ENCODE data around the gene FAM149B1.

DNA sequence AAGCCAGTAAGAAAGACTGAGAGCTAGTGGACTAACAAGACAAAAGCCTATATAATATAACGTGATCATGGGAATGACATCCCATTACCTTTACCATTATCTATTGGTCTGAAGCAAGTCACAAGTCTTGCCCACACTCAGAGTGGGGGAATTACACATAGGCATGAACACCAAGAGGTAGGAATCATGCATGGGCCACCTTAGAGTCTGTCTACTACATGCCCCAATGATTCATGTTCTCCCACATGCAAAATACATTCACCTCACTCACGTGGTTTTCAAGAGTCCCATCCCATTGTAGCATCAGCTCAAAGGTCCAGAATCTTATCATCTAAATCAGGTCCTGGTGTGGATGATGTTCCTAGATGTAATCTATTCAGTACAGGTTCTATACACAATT lies 49.7 kb downstream of the FAM149B1 start:
- TF ChIP-seq JUND (IDR thresholded peaks at IDR 0.05) = no peak
- TF ChIP-seq FOSL1 (IDR thresholded peaks at IDR 0.05; ENCODE audit: low read depth) = no peak
- TF ChIP-seq TCF7L2 (IDR thresholded peaks at IDR 0.05; ENCODE audit: borderline replicate concordance, extremely low read depth, insufficient read depth, insufficient read length) = no peak
- TF ChIP-seq, protein P1, sequence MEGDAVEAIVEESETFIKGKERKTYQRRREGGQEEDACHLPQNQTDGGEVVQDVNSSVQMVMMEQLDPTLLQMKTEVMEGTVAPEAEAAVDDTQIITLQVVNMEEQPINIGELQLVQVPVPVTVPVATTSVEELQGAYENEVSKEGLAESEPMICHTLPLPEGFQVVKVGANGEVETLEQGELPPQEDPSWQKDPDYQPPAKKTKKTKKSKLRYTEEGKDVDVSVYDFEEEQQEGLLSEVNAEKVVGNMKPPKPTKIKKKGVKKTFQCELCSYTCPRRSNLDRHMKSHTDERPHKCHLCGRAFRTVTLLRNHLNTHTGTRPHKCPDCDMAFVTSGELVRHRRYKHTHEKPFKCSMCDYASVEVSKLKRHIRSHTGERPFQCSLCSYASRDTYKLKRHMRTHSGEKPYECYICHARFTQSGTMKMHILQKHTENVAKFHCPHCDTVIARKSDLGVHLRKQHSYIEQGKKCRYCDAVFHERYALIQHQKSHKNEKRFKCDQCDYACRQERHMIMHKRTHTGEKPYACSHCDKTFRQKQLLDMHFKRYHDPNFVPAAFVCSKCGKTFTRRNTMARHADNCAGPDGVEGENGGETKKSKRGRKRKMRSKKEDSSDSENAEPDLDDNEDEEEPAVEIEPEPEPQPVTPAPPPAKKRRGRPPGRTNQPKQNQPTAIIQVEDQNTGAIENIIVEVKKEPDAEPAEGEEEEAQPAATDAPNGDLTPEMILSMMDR (IDR thresholded peaks at IDR 0.05 in 2 of 3, conservative IDR thresholded peaks at IDR 0.05 in 1 of 3; ENCODE audit: borderline replicate concordance in 1 of 3, insufficient read depth in 1 of 3, low read depth in 2 of 3, low read length in 2 of 3) = no peak
- TF ChIP-seq, protein P2, sequence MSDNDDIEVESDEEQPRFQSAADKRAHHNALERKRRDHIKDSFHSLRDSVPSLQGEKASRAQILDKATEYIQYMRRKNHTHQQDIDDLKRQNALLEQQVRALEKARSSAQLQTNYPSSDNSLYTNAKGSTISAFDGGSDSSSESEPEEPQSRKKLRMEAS (IDR thresholded peaks at IDR 0.05) = no peak
- no peak for TF ChIP-seq POLR2A (IDR thresholded peaks at IDR 0.05; ENCODE audit: borderline replicate concordance, extremely low read depth, insufficient read depth, insufficient read length)
- TF ChIP-seq POLR2AphosphoS5 (IDR thresholded peaks at IDR 0.05; ENCODE audit: low read depth, low read length) = no peak
- no peak for TF ChIP-seq ZNF274 (IDR thresholded peaks at IDR 0.05; ENCODE audit: low read depth, low read length)
- TF ChIP-seq SRF (IDR thresholded peaks at IDR 0.05; ENCODE audit: low read depth) = no peak
- no peak for TF ChIP-seq ELF1 (IDR thresholded peaks at IDR 0.05; ENCODE audit: borderline replicate concordance, low read depth)
- no peak for TF ChIP-seq RAD21 (IDR thresholded peaks at IDR 0.05; ENCODE audit: low read depth)
- TF ChIP-seq SP1 (IDR thresholded peaks at IDR 0.05; ENCODE audit: low read depth) = no peak
- no peak for TF ChIP-seq EZH2 (IDR thresholded peaks at IDR 0.05)

All from HCT116 (cell line).